NCI-H2196 (cell line): ENCODE results near the gene COL5A1.

Experiments
- DNase-seq: peaks from one replicate; lab custom pipeline; 2025; ENCODE audit not compliant: unreplicated experiment; lab: John Stamatoyannopoulos, UW

COL5A1 gene

DNA sequence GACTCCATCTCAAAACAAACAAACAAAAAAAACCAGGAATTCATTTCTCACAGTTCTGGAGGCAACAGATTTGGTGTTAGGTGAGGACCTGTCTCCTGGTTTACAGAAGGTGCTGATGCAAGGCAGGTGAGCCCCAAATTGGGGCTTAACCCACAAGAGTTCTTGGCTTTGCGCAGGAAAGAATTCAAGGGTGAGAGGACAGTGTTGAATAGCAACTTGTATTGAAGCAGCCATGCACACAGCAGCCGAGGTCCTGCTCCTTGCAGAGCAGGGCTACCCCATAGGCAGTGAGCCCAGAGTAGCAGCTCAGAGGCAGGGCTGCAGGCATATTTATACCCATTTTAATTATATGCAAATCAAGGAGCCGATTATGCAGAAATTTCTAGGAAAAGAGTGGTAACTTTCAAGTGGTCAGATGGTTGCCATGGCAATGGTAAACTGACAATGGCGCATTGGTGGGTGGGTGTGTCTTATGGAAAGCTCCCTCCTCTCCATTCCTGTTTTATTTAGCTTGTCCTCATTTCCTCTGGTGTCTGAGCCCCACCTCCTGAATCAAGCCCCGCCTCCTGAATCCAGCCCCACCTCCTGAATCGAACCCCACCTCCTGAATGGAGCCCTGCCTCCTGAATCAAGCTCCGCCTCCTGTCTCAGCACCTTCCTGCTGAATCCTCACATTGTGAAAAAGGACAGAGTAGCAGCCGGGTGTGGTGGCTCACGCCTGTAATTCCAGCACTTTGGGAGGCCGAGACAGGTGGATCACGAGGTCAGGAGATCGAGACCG, 34.5 kb upstream of the COL5A1 start:
- no peak for DNase-seq

- DNase-seq, result no peak
These were observed 33.6 kb upstream of the COL5A1 start for GRCh38 chr9:134607971-134608370.

DNA sequence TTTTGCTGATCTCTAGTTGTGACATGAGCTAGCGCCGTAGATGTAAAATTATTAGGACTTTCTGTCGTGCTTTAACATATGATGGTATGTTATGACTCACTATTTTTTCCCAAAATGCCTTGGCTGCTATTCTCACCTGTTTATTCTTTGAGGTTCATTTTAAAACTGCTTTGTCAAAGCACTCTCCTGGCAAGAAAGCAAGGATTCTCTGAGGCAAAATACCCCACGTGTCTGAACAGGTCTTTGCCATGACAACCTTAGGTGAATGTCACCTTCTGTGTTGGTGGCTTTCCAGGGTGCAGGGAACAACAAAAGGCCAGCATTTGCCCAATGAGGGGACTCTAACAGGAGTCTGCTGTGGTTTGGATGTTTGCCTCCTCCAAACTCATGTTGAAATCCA, 30.6 kb upstream of the COL5A1 start:
- no peak for DNase-seq

- no peak for DNase-seq
These were observed 29.3 kb upstream of the COL5A1 start for GRCh38 chr9:134612309-134612708.

DNA sequence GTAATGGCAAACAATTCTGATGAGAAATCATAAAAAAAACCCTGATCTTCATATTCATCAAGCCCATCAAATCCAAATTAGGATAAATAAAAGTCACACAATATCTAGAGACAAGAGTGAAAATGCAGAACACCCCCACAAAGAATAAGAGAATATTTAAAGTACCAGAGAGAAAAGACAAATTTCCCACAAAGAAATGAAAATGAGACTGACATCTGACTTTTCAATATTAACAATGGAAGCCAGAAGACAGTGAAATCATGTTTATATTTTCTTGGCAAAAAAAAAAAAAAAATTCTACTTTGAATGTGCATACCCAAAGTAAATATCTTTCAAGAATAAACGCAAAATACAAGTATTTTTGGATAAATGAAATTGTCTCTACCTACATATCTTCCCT, 28.9 kb upstream of the COL5A1 start:
- DNase-seq, result no peak

- no peak for DNase-seq
These were observed 27.3 kb upstream of the COL5A1 start for GRCh38 chr9:134614256-134614655.

GRCh38 chr9:134616341-134616740, 25.3 kb upstream of the COL5A1 start:
- no peak for DNase-seq

- DNase-seq, result no peak
These were observed 24.4 kb upstream of the COL5A1 start for GRCh38 chr9:134617246-134617645.

- DNase-seq, result no peak
These were observed 23.8 kb upstream of the COL5A1 start for GRCh38 chr9:134617836-134618162.

DNA sequence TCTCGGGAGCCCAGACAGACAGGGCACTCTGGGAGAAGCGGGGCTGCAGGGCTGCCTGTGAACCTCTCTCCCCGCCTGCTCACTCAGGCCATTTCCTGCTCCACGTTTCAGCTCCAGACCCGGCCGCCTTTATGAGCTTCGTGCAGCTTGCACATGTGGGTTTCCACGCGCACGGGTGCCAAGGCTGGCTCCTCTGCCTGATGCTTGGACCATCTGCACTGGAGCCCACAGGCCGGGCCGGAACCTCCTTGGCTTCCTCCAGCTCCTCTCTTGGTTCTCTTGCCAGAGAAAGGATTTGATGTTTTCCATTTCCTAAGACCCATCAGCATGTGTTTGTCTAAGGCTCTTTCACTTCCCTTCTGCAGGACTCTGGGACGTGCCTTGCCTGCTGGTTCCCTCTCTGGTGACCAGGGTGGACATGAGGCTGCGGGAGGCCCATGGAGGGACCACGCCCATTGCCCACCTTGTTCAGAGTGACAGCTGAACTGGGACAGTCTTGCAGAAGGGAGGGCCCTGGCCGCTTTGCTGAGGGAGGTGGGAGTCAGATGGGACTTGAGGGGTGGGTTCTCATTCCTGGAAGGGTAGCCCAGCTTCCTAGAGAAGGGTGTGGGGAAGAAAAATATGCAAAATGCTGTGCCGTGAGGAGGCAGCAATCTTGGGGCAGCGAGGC, 23.3 kb upstream of the COL5A1 start:
- no peak for DNase-seq

DNA sequence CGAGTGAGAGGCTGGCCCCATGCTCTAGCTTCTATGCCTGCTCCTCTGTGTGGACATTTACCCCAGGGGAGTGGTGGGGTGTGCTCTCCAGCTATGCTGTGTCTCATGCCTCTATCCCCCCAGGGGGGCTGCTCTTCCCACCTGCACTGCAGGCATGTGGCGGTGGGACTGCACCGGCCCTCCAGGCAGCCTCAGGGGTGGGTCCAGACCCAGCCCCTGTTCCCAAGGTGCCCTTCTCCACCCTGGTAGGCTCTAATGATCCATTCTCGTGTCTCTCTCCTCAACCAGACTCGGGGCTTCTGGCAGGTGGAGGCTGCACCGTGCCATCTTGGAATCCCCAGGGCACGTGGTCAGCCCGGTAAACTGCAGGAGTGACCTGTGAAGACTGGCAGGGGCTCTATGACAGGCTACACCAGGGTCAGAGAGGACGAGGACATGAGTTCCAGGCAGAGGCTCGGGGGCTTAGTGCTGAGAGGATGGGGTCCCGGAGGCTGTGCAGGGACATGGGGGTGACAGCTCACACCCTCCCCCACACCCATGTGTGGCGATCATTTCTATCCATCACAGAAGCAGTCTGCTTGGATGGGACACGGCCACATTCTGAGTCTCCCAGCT, 22.7 kb upstream of the COL5A1 start:
- DNase-seq, result no peak

- DNase-seq, result no peak
These were observed 22.1 kb upstream of the COL5A1 start for GRCh38 chr9:134619448-134619982.

GRCh38 chr9:134619983-134620661, 21.5 kb upstream of the COL5A1 start:
- no peak for DNase-seq

- DNase-seq, result no peak
These were observed 20.6 kb upstream of the COL5A1 start for GRCh38 chr9:134620751-134621557.

DNA sequence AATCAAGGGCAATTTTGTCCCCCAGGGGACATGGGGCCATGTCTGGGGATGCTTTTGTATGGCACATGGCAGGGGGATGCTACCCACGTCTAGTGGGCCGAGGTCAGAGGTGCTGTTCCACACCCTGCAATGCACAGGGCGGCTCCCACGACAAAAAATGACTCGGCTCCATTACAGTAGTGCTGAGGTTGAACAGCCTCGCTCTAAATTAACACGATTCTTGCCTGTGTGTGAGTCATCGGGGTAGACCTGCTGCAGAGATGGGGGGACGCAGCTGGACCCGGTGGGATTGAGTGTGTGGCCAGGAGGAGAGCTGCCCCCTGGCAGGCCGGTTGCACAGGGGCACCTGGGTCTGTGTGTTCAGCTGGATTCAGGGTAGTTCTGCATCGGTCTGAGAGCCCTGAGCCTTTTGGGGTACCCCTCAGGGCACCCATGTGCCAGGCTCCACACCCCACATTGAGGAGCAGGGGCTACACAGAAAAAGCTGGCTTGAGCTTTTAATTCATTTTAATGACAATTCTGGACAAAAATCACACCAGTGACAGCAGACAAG, 20.0 kb upstream of the COL5A1 start:
- no peak for DNase-seq

DNA sequence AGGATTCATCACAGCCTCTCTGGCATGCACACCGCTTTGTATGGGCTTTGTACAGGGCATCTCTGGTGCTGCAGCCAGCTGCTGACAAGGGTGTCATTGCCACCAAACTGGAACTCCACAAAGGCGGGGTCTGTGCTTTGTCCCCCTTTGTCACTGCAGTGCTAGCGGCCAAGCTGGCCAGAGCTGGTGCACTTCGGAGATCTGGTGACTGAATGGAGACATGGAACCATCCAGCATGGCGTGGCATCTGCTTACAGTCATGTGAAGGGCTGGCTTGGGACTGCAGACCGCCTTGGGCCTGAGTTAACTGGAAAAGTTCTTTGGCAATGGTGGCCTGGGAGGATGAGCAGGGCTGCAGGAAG, 18.7 kb upstream of the COL5A1 start:
- DNase-seq, result no peak

GRCh38 chr9:134623258-134624066, 18.1 kb upstream of the COL5A1 start:
- no peak for DNase-seq

- no peak for DNase-seq
These were observed 17.4 kb upstream of the COL5A1 start for GRCh38 chr9:134624137-134624591.

GRCh38 chr9:134624621-134625181, 16.9 kb upstream of the COL5A1 start:
- DNase-seq, result no peak
